HL-60 (cell line): ENCODE measurements around the gene RNF151.

Experiments
- POLR2AphosphoS5 ChIP-seq: IDR thresholded peaks from 2 replicates; pipeline ENCODE4 v1.6.1; 2012; ENCODE audit warnings: low read depth
- TF ChIP-seq, protein P1 (sequence below): IDR thresholded peaks from one replicate; pipeline ENCODE4 v1.5.1; 2011; ENCODE audit warnings: low read length, control low read depth, inconsistent platforms; ENCODE audit not compliant: insufficient read depth

DNA sequence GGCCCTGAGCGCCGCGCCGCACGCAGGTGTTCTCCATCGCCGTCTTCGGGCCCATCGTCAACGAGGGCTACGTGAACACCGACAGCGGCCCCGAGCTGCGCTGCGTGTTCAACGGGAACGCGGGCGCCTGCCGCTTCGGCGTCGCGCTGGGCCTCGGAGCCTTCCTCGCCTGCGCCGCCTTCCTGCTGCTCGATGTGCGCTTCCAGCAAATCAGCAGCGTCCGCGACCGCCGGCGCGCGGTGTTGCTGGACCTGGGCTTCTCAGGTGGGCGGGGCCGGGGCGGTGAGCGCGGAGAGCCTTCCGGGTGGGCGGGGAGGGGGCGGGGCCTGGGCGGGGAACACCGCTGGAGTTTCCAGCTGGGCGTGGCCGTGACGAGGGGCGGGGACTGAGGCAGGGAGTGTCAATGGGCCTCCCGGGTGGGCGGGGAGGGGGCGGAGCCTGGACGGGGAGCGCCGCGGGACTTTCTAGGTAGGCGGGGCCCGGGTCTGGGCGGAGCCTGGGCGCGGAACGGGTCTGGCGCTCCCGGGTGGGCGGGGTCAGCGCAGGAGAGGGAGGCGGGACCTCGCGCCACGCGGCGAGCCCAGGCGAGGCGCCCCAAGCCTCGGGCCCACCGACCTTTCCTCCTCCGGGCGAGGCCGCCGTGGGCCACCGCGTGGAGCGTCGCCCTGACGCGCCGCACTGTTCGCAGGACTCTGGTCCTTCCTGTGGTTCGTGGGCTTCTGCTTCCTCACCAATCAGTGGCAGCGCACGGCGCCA, 25.5 kb downstream of the RNF151 start:
- TF ChIP-seq POLR2AphosphoS5: no peak
- TF ChIP-seq, protein P1, sequence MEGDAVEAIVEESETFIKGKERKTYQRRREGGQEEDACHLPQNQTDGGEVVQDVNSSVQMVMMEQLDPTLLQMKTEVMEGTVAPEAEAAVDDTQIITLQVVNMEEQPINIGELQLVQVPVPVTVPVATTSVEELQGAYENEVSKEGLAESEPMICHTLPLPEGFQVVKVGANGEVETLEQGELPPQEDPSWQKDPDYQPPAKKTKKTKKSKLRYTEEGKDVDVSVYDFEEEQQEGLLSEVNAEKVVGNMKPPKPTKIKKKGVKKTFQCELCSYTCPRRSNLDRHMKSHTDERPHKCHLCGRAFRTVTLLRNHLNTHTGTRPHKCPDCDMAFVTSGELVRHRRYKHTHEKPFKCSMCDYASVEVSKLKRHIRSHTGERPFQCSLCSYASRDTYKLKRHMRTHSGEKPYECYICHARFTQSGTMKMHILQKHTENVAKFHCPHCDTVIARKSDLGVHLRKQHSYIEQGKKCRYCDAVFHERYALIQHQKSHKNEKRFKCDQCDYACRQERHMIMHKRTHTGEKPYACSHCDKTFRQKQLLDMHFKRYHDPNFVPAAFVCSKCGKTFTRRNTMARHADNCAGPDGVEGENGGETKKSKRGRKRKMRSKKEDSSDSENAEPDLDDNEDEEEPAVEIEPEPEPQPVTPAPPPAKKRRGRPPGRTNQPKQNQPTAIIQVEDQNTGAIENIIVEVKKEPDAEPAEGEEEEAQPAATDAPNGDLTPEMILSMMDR: no peak
